HG02798 (cell line): Measurements from ENCODE around the gene MYO5B.

ENCODE experiments used
- ATAC-seq: cut with Tn5 transposase; IDR thresholded peaks from one replicate; pipeline ENCODE4 v1.9.1; 2021; ENCODE audit warnings: mild to moderate bottlenecking; ENCODE audit not compliant: unreplicated experiment, poor library complexity

Gene MYO5B

GRCh38 chr18:50190236-50190635, 4.7 kb downstream of the MYO5B start:
- ATAC-seq = no peak

GRCh38 chr18:50189160-50189559, 5.8 kb downstream of the MYO5B start:
- no peak for ATAC-seq

- no peak for ATAC-seq
Observed at GRCh38 chr18:50188652-50189051, 6.3 kb downstream of the MYO5B start.

- no peak for ATAC-seq
Observed at GRCh38 chr18:50187659-50188058, 7.3 kb downstream of the MYO5B start.

GRCh38 chr18:50186385-50186784, 8.6 kb downstream of the MYO5B start:
- no peak for ATAC-seq

- ATAC-seq = no peak
Observed at GRCh38 chr18:50183556-50183955, 11.4 kb downstream of the MYO5B start.

GRCh38 chr18:50182511-50182910, 12.4 kb downstream of the MYO5B start:
- no peak for ATAC-seq

GRCh38 chr18:50181590-50181989, 13.4 kb downstream of the MYO5B start:
- no peak for ATAC-seq

- no peak for ATAC-seq
Observed at GRCh38 chr18:50179465-50179864, 15.5 kb downstream of the MYO5B start.

- no peak for ATAC-seq
Observed at GRCh38 chr18:50177294-50177992, 17.5 kb downstream of the MYO5B start.

- no peak for ATAC-seq
Observed at GRCh38 chr18:50172367-50172766, 22.6 kb downstream of the MYO5B start.

- ATAC-seq = no peak
Observed at GRCh38 chr18:50171406-50171805, 23.5 kb downstream of the MYO5B start.

GRCh38 chr18:50170004-50170403, 24.9 kb downstream of the MYO5B start:
- no peak for ATAC-seq

- no peak for ATAC-seq
Observed at GRCh38 chr18:50169149-50169548, 25.8 kb downstream of the MYO5B start.

GRCh38 chr18:50167966-50168365, 27.0 kb downstream of the MYO5B start:
- ATAC-seq = no peak

GRCh38 chr18:50166901-50167300, 28.0 kb downstream of the MYO5B start:
- no peak for ATAC-seq

- ATAC-seq = no peak
Observed at GRCh38 chr18:50163505-50163904, 31.4 kb downstream of the MYO5B start.

GRCh38 chr18:50162486-50163304, 32.3 kb downstream of the MYO5B start:
- ATAC-seq = no peak

GRCh38 chr18:50161597-50162205, 33.2 kb downstream of the MYO5B start:
- no peak for ATAC-seq

- no peak for ATAC-seq
Observed at GRCh38 chr18:50159654-50160046, 35.3 kb downstream of the MYO5B start.

GRCh38 chr18:50158866-50159653, 35.9 kb downstream of the MYO5B start:
- no peak for ATAC-seq
